HG02588 (cell line): Measurements from ENCODE around the gene HK1.
"Not testable (repeated sequence)": the region's sequence is repeated elsewhere in the genome, so short reads cannot be mapped to it uniquely, and the experiment has no call there.

Source experiments
- ATAC-seq: cut with Tn5 transposase; IDR thresholded peaks from one replicate; pipeline ENCODE4 v1.9.1; 2021; ENCODE audit warnings: mild to moderate bottlenecking, moderate library complexity; ENCODE audit not compliant: unreplicated experiment

HK1 gene

GRCh38 chr10:69253171-69253570 is 25.1 kb upstream of the HK1 start:
- no peak for ATAC-seq

- ATAC-seq: no peak
Observed at GRCh38 chr10:69254877-69255276, 23.4 kb upstream of the HK1 start.

- no peak for ATAC-seq
Observed at GRCh38 chr10:69259547-69260243, 18.6 kb upstream of the HK1 start.

GRCh38 chr10:69261184-69261583 is 17.1 kb upstream of the HK1 start:
- ATAC-seq: no peak

GRCh38 chr10:69262292-69262751 is 16.0 kb upstream of the HK1 start:
- ATAC-seq: no peak

- ATAC-seq: no peak
Observed at GRCh38 chr10:69265521-69265920, 12.8 kb upstream of the HK1 start.

GRCh38 chr10:69268761-69269416 is 9.4 kb upstream of the HK1 start:
- ATAC-seq: no peak

GRCh38 chr10:69269761-69270160 is 8.5 kb upstream of the HK1 start:
- ATAC-seq: no peak

GRCh38 chr10:69270990-69271389 is 7.3 kb upstream of the HK1 start:
- ATAC-seq: no peak

GRCh38 chr10:69272624-69273023 is 5.7 kb upstream of the HK1 start:
- ATAC-seq: no peak

GRCh38 chr10:69275444-69275843 is 2.9 kb upstream of the HK1 start:
- no peak for ATAC-seq

GRCh38 chr10:69276503-69276902 is 1.8 kb upstream of the HK1 start:
- no peak for ATAC-seq

GRCh38 chr10:69279110-69279509 is 814 bp downstream of the HK1 start:
- no peak for ATAC-seq

GRCh38 chr10:69281507-69282413 is 3.5 kb downstream of the HK1 start:
- ATAC-seq: no peak

- not testable (repeated sequence) for ATAC-seq
Observed at GRCh38 chr10:69284402-69284801, 6.1 kb downstream of the HK1 start.

GRCh38 chr10:69285699-69286098 is 7.4 kb downstream of the HK1 start:
- no peak for ATAC-seq

- no peak for ATAC-seq
Observed at GRCh38 chr10:69287181-69287580, 8.9 kb downstream of the HK1 start.

- ATAC-seq: no peak
Observed at GRCh38 chr10:69290993-69291392, 12.7 kb downstream of the HK1 start.

GRCh38 chr10:69292459-69292858 is 14.2 kb downstream of the HK1 start:
- ATAC-seq: no peak

GRCh38 chr10:69295027-69295636 is 16.8 kb downstream of the HK1 start:
- ATAC-seq: no peak

- no peak for ATAC-seq
Observed at GRCh38 chr10:69303632-69304051, 25.3 kb downstream of the HK1 start.
